ENCODE measurements around the gene SLC35E2B.

- TF ChIP-seq CTCF (IDR thresholded peaks at IDR 0.05; ENCODE audit: low read length) = no peak
- TF ChIP-seq EZH2 (IDR thresholded peaks at IDR 0.05; ENCODE audit: borderline replicate concordance, low read length) = no peak
Observed at GRCh38 chr1:1666526-1666925, 26.1 kb downstream of the SLC35E2B start.
